ENCODE results near the gene PLP1.

PLP1 gene

GRCh38 chrX:103794119-103794518 lies 17.5 kb downstream of the PLP1 start:
- peaks cover 25% of the 10 kb centered on the region for H3K4me1 ChIP-seq (ENCODE audit: control insufficient read depth, low read length)
- H3K4me2 ChIP-seq (ENCODE audit: low read length) = no peak overlapping the region
- H3K9me3 ChIP-seq (ENCODE audit: control insufficient read depth, insufficient read depth, low read length) = no peaks in the 10 kb centered on the region
- H3F3A ChIP-seq (ENCODE audit: control insufficient read depth, insufficient read depth) = no peaks in the 10 kb centered on the region; the same call in 1 of the 2 replicates
- H3K79me2 ChIP-seq (ENCODE audit: control insufficient read depth, low read length) = no peaks in the 10 kb centered on the region
- H4K20me1 ChIP-seq (ENCODE audit: control insufficient read depth, insufficient read depth, low read depth, low read length) = no peaks in the 10 kb centered on the region
- no peak overlapping the region for H3K4me3 ChIP-seq (ENCODE audit: low read length)
- no peaks in the 10 kb centered on the region for H3K36me3 ChIP-seq (ENCODE audit: control insufficient read depth, low read length)
- no peak for TF ChIP-seq CTCF (IDR thresholded peaks at IDR 0.05; ENCODE audit: low read depth, low read length, poor library complexity, severe bottlenecking)
- no peak for TF ChIP-seq EZH2phosphoT487 (IDR thresholded peaks at IDR 0.05; ENCODE audit: borderline replicate concordance, low read length)
- H3K9me2 ChIP-seq (replicated peaks; ENCODE audit: control insufficient read depth, low read length) = no peaks in the 10 kb centered on the region
- H3K27ac ChIP-seq (ENCODE audit: low read depth, low read length) = no peak overlapping the region
- H3K27me3 ChIP-seq (ENCODE audit: control insufficient read depth, low read length) = no peaks in the 10 kb centered on the region

- no peaks in the 10 kb centered on the region for H3K9me2 ChIP-seq (replicated peaks; ENCODE audit: control insufficient read depth, low read length)
- H3F3A ChIP-seq (ENCODE audit: control insufficient read depth, insufficient read depth) = no peaks in the 10 kb centered on the region
- peaks cover 13% of the 10 kb centered on the region for H3K4me1 ChIP-seq (ENCODE audit: control insufficient read depth, low read length)
- H3K4me2 ChIP-seq (ENCODE audit: low read length) = no peak overlapping the region
- H3K4me3 ChIP-seq (ENCODE audit: low read length) = no peak overlapping the region
- H3K27ac ChIP-seq (ENCODE audit: low read depth, low read length) = no peak overlapping the region
- no peaks in the 10 kb centered on the region for H3K9me3 ChIP-seq (ENCODE audit: control insufficient read depth, insufficient read depth, low read length)
- no peaks in the 10 kb centered on the region for H3K27me3 ChIP-seq (ENCODE audit: control insufficient read depth, low read length)
- no peaks in the 10 kb centered on the region for H3K79me2 ChIP-seq (ENCODE audit: control insufficient read depth, low read length)
- no peaks in the 10 kb centered on the region for H3K36me3 ChIP-seq (ENCODE audit: control insufficient read depth, low read length)
- H4K20me1 ChIP-seq (ENCODE audit: control insufficient read depth, insufficient read depth, low read depth, low read length) = no peaks in the 10 kb centered on the region
- TF ChIP-seq EZH2phosphoT487 (IDR thresholded peaks at IDR 0.05; ENCODE audit: borderline replicate concordance, low read length) (no peak), CTCF (IDR thresholded peaks at IDR 0.05; ENCODE audit: low read depth, low read length, poor library complexity, severe bottlenecking) (no peak)
These were observed 21.1 kb downstream of the PLP1 start for GRCh38 chrX:103797691-103798090.

- no peaks in the 10 kb centered on the region for H3K79me2 ChIP-seq (ENCODE audit: control insufficient read depth, low read length)
- H3F3A ChIP-seq (ENCODE audit: control insufficient read depth, insufficient read depth) = no peaks in the 10 kb centered on the region
- no peaks in the 10 kb centered on the region for H4K20me1 ChIP-seq (ENCODE audit: control insufficient read depth, insufficient read depth, low read depth, low read length)
These were observed 23.7 kb downstream of the PLP1 start for GRCh38 chrX:103800318-103800717.

More at GRCh38 chrX:103800318-103800717, 23.7 kb downstream of the PLP1 start:
- H3K9me2 ChIP-seq (replicated peaks; ENCODE audit: control insufficient read depth, low read length) = no peaks in the 10 kb centered on the region
- H3K4me2 ChIP-seq (ENCODE audit: low read length) = no peak overlapping the region
- no peaks in the 10 kb centered on the region for H3K9me3 ChIP-seq (ENCODE audit: control insufficient read depth, insufficient read depth, low read length)
- TF ChIP-seq CTCF (IDR thresholded peaks at IDR 0.05; ENCODE audit: low read depth, low read length, poor library complexity, severe bottlenecking) (no peak), EZH2phosphoT487 (IDR thresholded peaks at IDR 0.05; ENCODE audit: borderline replicate concordance, low read length) (no peak)
- no peak overlapping the region for H3K4me3 ChIP-seq (ENCODE audit: low read length)
- H3K27me3 ChIP-seq (ENCODE audit: control insufficient read depth, low read length) = no peaks in the 10 kb centered on the region
- no peaks in the 10 kb centered on the region for H3K36me3 ChIP-seq (ENCODE audit: control insufficient read depth, low read length)
- no peaks in the 10 kb centered on the region for H3K4me1 ChIP-seq (ENCODE audit: control insufficient read depth, low read length)
- H3K27ac ChIP-seq (ENCODE audit: low read depth, low read length) = no peak overlapping the region

Data from DOHH2 (cell line).